HG03095 (cell line): ENCODE measurements around the gene LRRC3.

ENCODE experiments used
- ATAC-seq: cut with Tn5 transposase; IDR thresholded peaks from one replicate; pipeline ENCODE4 v1.9.1; 2021; ENCODE audit warnings: moderate library complexity; ENCODE audit not compliant: unreplicated experiment

The LRRC3 gene

DNA sequence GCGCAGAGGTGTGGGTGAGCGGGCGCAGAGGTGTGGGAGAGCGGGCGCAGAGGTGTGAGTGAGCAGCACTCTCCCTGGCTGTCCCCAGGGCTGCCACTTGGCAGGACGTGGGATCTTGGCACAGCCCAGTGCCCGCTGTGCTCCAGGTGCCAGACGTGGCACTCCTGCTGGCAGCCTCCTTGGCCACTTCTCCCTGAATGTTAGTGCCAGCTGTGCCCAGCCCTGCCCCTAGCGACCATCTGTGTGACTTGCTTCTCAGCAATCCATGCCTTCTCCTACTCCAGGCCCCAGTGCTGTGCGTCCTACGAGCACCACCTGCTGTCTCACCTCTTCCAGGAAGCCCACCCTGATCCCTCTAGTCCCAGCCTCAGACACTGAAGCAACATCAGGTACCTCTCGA, 54.2 kb downstream of the LRRC3 start:
- no peak for ATAC-seq

- ATAC-seq: no peak
Measured at GRCh38 chr21:44510109-44510507, 54.8 kb downstream of the LRRC3 start.

- no peak for ATAC-seq
Measured at GRCh38 chr21:44510508-44511218, 55.4 kb downstream of the LRRC3 start.

DNA sequence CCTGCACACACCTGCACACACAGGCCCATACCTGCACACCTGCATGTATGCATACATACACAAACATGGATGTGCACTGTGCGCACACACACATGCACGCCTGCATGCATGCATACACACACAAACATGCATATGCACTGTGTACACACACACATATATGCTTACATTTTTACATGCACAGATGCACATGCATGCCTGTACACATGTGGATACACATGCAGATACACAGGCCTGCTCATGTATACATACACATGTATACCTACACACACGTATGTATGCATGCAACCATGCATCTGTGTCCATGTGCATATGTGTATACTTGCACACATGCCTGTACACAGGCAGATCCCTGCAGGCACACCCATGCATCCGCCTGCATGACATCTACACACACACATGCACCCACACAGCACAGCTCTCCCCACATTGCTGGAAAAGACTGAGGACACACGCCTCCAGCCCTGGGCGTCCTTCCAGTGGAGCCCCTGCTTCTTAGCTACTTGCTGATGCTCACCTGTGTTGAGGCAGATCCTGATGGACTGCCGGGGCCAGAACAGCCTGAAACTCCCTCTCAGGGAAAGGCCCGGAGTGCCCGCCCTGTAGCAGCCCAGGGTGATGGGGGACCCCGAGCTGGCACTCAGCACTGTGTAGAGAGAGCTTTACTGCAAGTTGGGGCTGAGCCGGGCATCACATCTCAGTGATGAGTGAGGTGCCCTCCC, 56.1 kb downstream of the LRRC3 start:
- ATAC-seq: no peak
